ENCODE data around the gene CPA4.

CPA4 gene

DNA sequence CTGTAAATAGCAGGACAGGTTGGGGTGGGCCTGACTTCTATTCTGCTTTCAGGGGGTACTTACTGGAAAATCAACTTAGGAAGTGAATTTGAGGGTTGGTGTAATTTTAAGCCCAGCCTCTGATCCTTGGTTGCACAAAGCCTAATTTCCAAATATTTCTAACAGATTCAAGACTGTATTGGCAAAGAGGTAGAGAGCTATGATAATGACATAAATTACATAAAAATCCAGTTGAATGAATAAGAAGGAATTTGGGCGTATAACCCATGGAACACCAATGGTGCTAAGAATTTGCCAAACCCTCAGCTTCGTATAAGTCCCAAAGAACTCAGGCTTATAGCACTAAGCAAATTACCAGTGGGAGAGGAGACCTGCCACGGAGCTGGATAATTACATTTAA is 11.9 kb downstream of the CPA4 start:
- H3K4me1 ChIP-seq (ENCODE audit: low read length), result no peaks in the 10 kb centered on the region
- H3K4me3 ChIP-seq (ENCODE audit: low read length), result no peak overlapping the region
- H2AFZ ChIP-seq (ENCODE audit: low read length), result no peak overlapping the region
- no peak for DNase-seq
- no peaks in the 10 kb centered on the region for H3K79me2 ChIP-seq (ENCODE audit: low read length)
- no peaks in the 10 kb centered on the region for H3K9me2 ChIP-seq (replicated peaks; ENCODE audit: insufficient read depth, low read length)
- H3K27ac ChIP-seq (ENCODE audit: low read length), result no peak overlapping the region
- H3K4me2 ChIP-seq (ENCODE audit: low read depth, low read length), result no peak overlapping the region
- no peaks in the 10 kb centered on the region for H3K9me3 ChIP-seq (replicated peaks; ENCODE audit: insufficient read depth, low read length)
- H4K20me1 ChIP-seq (ENCODE audit: insufficient read depth, low read length), result no peaks in the 10 kb centered on the region
- H3K27me3 ChIP-seq (replicated peaks; ENCODE audit: insufficient read depth, low read length), result no peaks in the 10 kb centered on the region
- no peaks in the 10 kb centered on the region for H3F3A ChIP-seq (ENCODE audit: insufficient read depth, low read length)
- no peak overlapping the region for H3K9ac ChIP-seq (ENCODE audit: low read length)
- no peaks in the 10 kb centered on the region for H3K36me3 ChIP-seq (replicated peaks; ENCODE audit: insufficient read depth, low read length)
- TF ChIP-seq EZH2 (optimal IDR thresholded peaks at IDR 0.05; ENCODE audit: low read depth, low read length) (no peak), EZH2phosphoT487 (IDR thresholded peaks at IDR 0.05; ENCODE audit: low read length) (no peak)
- TF ChIP-seq, protein P1, sequence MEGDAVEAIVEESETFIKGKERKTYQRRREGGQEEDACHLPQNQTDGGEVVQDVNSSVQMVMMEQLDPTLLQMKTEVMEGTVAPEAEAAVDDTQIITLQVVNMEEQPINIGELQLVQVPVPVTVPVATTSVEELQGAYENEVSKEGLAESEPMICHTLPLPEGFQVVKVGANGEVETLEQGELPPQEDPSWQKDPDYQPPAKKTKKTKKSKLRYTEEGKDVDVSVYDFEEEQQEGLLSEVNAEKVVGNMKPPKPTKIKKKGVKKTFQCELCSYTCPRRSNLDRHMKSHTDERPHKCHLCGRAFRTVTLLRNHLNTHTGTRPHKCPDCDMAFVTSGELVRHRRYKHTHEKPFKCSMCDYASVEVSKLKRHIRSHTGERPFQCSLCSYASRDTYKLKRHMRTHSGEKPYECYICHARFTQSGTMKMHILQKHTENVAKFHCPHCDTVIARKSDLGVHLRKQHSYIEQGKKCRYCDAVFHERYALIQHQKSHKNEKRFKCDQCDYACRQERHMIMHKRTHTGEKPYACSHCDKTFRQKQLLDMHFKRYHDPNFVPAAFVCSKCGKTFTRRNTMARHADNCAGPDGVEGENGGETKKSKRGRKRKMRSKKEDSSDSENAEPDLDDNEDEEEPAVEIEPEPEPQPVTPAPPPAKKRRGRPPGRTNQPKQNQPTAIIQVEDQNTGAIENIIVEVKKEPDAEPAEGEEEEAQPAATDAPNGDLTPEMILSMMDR (IDR thresholded peaks at IDR 0.05; ENCODE audit: low read length), result no peak

DNA sequence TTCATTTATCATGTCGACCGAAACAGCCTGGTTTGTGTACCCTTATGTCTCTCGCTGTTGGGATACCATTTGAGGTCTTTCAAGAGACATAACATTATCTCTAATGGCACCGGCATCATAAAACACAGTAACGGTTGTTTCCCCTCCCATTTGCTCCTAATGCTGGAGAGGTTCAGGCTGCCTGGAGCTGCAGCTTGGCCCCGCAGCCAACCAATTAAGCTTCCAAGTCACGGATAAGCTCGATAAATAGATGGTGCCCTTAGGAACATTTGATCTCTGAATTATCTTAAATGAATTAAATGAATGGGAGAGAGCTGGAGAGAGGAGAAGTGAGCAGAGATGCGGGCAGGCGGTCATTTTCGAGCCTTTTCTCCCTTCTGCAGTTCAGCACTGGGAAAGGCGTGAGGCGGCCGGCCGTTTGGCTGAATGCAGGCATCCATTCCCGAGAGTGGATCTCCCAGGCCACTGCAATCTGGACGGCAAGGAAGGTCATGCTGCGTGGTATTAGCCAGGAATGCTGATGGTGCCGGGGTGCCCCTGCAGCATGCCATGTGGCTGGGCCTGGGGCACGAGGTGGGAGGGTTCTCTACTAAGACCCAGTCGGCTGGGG is 12.6 kb downstream of the CPA4 start:
- Histone ChIP-seq H2AFZ (ENCODE audit: low read length) (no peak overlapping the region), H3K79me2 (ENCODE audit: low read length) (no peaks in the 10 kb centered on the region), H3K9me2 (replicated peaks; ENCODE audit: insufficient read depth, low read length) (no peaks in the 10 kb centered on the region), H3K4me2 (ENCODE audit: low read depth, low read length) (no peak overlapping the region), H3K27me3 (replicated peaks; ENCODE audit: insufficient read depth, low read length) (no peaks in the 10 kb centered on the region), H4K20me1 (ENCODE audit: insufficient read depth, low read length) (no peaks in the 10 kb centered on the region), H3K27ac (ENCODE audit: low read length) (no peak overlapping the region), H3F3A (ENCODE audit: insufficient read depth, low read length) (no peaks in the 10 kb centered on the region), H3K4me3 (ENCODE audit: low read length) (no peak overlapping the region), H3K9me3 (replicated peaks; ENCODE audit: insufficient read depth, low read length) (no peaks in the 10 kb centered on the region), H3K36me3 (replicated peaks; ENCODE audit: insufficient read depth, low read length) (no peaks in the 10 kb centered on the region), H3K4me1 (ENCODE audit: low read length) (no peaks in the 10 kb centered on the region), H3K9ac (ENCODE audit: low read length) (no peak overlapping the region)
- DNase-seq, result no peak
- TF ChIP-seq, protein P1 (IDR thresholded peaks at IDR 0.05; ENCODE audit: low read length), result no peak
- TF ChIP-seq EZH2 (optimal IDR thresholded peaks at IDR 0.05; ENCODE audit: low read depth, low read length) (no peak), EZH2phosphoT487 (IDR thresholded peaks at IDR 0.05; ENCODE audit: low read length) (no peak)

DNA sequence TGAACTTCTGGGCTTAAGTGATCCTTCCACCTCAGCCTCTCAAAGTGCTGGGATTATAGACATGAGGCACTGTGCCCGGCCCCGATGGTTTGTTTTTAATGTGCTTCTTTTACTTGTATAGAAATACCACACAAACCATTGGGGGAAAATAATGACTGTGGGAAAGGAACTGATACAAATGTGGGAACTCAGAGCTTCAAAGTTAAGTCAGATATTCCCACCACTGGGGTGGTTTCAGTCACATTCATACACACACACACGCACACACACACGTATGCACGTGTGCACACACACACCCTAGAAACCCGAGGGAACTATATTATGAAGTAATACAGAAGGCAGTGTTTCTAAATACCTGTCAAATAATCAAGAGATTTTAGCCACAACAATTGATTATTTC is 17.0 kb downstream of the CPA4 start:
- Histone ChIP-seq H3K4me2 (ENCODE audit: low read depth, low read length) (no peak overlapping the region), H3F3A (ENCODE audit: insufficient read depth, low read length) (no peaks in the 10 kb centered on the region), H3K36me3 (replicated peaks; ENCODE audit: insufficient read depth, low read length) (no peaks in the 10 kb centered on the region), H3K27me3 (replicated peaks; ENCODE audit: insufficient read depth, low read length) (no peaks in the 10 kb centered on the region), H3K27ac (ENCODE audit: low read length) (no peak overlapping the region), H3K4me3 (ENCODE audit: low read length) (no peak overlapping the region), H3K4me1 (ENCODE audit: low read length) (no peaks in the 10 kb centered on the region), H3K79me2 (ENCODE audit: low read length) (no peaks in the 10 kb centered on the region), H4K20me1 (ENCODE audit: insufficient read depth, low read length) (no peaks in the 10 kb centered on the region), H3K9me3 (replicated peaks; ENCODE audit: insufficient read depth, low read length) (no peaks in the 10 kb centered on the region), H2AFZ (ENCODE audit: low read length) (no peak overlapping the region), H3K9me2 (replicated peaks; ENCODE audit: insufficient read depth, low read length) (no peaks in the 10 kb centered on the region), H3K9ac (ENCODE audit: low read length) (no peak overlapping the region)
- TF ChIP-seq EZH2phosphoT487 (IDR thresholded peaks at IDR 0.05; ENCODE audit: low read length) (no peak), EZH2 (optimal IDR thresholded peaks at IDR 0.05; ENCODE audit: low read depth, low read length) (no peak)
- DNase-seq, result no peak

DNA sequence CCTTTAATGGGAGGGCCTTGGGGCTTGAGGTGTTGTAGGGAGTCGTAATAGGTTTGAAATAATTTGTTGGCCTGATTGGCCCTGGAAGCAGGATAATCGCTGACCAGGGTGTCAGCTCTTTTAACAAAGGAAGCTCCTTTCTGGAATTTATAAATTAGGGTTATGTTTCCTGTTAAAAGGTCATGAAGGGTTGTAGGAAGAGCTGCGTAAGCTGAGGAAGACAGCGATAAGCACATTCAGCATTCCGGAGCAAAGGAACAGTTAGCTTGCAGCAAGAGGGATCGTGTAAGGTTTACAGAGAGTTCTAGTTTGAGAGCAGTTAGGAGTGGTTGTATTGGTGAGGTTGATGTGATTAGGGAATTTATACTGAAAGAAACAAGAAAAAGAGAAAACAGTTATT is 21.3 kb downstream of the CPA4 start:
- Histone ChIP-seq H4K20me1 (ENCODE audit: insufficient read depth, low read length) (no peaks in the 10 kb centered on the region), H3K4me2 (ENCODE audit: low read depth, low read length) (no peak overlapping the region), H3K9ac (ENCODE audit: low read length) (no peak overlapping the region), H2AFZ (ENCODE audit: low read length) (no peak overlapping the region), H3K79me2 (ENCODE audit: low read length) (no peaks in the 10 kb centered on the region), H3K27me3 (replicated peaks; ENCODE audit: insufficient read depth, low read length) (no peaks in the 10 kb centered on the region), H3K27ac (ENCODE audit: low read length) (no peak overlapping the region), H3K4me3 (ENCODE audit: low read length) (no peak overlapping the region), H3K9me3 (replicated peaks; ENCODE audit: insufficient read depth, low read length) (no peaks in the 10 kb centered on the region), H3K36me3 (replicated peaks; ENCODE audit: insufficient read depth, low read length) (no peaks in the 10 kb centered on the region), H3F3A (ENCODE audit: insufficient read depth, low read length) (no peaks in the 10 kb centered on the region), H3K9me2 (replicated peaks; ENCODE audit: insufficient read depth, low read length) (no peaks in the 10 kb centered on the region), H3K4me1 (ENCODE audit: low read length) (no peaks in the 10 kb centered on the region)
- no peak for DNase-seq
- no peak for TF ChIP-seq EZH2phosphoT487 (IDR thresholded peaks at IDR 0.05; ENCODE audit: low read length)
- TF ChIP-seq, protein P1 (IDR thresholded peaks at IDR 0.05; ENCODE audit: low read length), result no peak
- TF ChIP-seq EZH2 (optimal IDR thresholded peaks at IDR 0.05; ENCODE audit: low read depth, low read length), result no peak

Measured in MM.1S (cell line).